PFSK-1 (cell line): ENCODE measurements around the gene MINDY4.

Experiments
- FOXP2 ChIP-seq: optimal IDR thresholded peaks from 2 replicates; pipeline ENCODE3; 2011; ENCODE audit warnings: borderline replicate concordance, control low read depth, inconsistent platforms; ENCODE audit not compliant: insufficient read depth; ENCODE audit errors: extremely low read length, extremely low read depth
- POLR2AphosphoS5 ChIP-seq: IDR thresholded peaks from 2 replicates; pipeline ENCODE4 v1.6.1; 2012; ENCODE audit warnings: low read depth, mild to moderate bottlenecking, control low read depth, low read length, moderate library complexity
- REST ChIP-seq, 2 experiments: IDR thresholded peaks; 2 replicates each; pipeline versions ENCODE4 v1.6.1 to v1.8.0; 2011 to 2012; ENCODE audit warnings: low read depth in 2 of 2, low read length in 2 of 2, control low read depth in 1 of 2, inconsistent platforms in 1 of 2, mild to moderate bottlenecking in 1 of 2, moderate library complexity in 1 of 2; ENCODE audit not compliant: insufficient read depth in 1 of 2
- SIN3A ChIP-seq: IDR thresholded peaks from 2 replicates; pipeline ENCODE4 v1.6.1; 2012; ENCODE audit warnings: mild to moderate bottlenecking, low read length, moderate library complexity, borderline replicate concordance; ENCODE audit not compliant: insufficient read depth
- TAF1 ChIP-seq: IDR thresholded peaks from 2 replicates; pipeline ENCODE4 v1.6.1; 2012; ENCODE audit warnings: low read length, control low read depth, borderline replicate concordance; ENCODE audit not compliant: insufficient read depth

MINDY4 gene

GRCh38 chr7:30914596-30914995 is 143.4 kb downstream of the MINDY4 start:
- no peak for TF ChIP-seq REST (IDR thresholded peaks at IDR 0.05; ENCODE audit: insufficient read depth in 1 of 2, low read depth in 2 of 2, low read length in 2 of 2)
- no peak for TF ChIP-seq FOXP2
- TF ChIP-seq SIN3A = no peak
- TF ChIP-seq POLR2AphosphoS5 = no peak
- TF ChIP-seq TAF1 = no peak

- TF ChIP-seq FOXP2 = no peak
- TF ChIP-seq TAF1 = no peak
- TF ChIP-seq SIN3A = no peak
- TF ChIP-seq REST (IDR thresholded peaks at IDR 0.05; ENCODE audit: insufficient read depth in 1 of 2, low read depth in 2 of 2, low read length in 2 of 2) = no peak
- no peak for TF ChIP-seq POLR2AphosphoS5
Measured at GRCh38 chr7:30915005-30915601, 143.9 kb downstream of the MINDY4 start.

DNA sequence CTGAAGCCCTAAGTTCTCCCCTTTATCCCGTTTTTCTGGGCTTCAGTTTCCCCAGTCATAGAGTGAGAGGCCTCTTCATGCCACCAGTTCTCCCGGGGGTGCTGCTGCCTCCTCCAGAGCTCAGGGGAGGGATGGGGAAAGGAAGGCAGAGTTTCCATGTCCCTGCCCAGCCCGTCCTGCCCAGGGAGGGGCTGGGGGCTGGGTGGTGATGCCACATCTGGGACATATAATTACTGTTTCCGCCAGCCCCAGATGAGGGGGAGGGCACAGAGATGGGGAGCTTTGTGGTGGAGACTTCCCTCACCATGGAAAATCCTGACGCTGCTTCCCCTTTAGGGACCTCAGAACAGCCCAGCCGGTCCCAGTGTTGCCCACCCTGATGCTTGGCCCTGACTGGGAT is 144.5 kb downstream of the MINDY4 start:
- TF ChIP-seq POLR2AphosphoS5 = no peak
- no peak for TF ChIP-seq FOXP2
- TF ChIP-seq REST (IDR thresholded peaks at IDR 0.05; ENCODE audit: insufficient read depth in 1 of 2, low read depth in 2 of 2, low read length in 2 of 2) = no peak
- TF ChIP-seq SIN3A = no peak
- no peak for TF ChIP-seq TAF1

- TF ChIP-seq REST (IDR thresholded peaks at IDR 0.05; ENCODE audit: insufficient read depth in 1 of 2, low read depth in 2 of 2, low read length in 2 of 2) (no peak), TAF1 (no peak), POLR2AphosphoS5 (no peak), FOXP2 (no peak), SIN3A (no peak)
Measured at GRCh38 chr7:30916255-30916654, 145.0 kb downstream of the MINDY4 start.

DNA sequence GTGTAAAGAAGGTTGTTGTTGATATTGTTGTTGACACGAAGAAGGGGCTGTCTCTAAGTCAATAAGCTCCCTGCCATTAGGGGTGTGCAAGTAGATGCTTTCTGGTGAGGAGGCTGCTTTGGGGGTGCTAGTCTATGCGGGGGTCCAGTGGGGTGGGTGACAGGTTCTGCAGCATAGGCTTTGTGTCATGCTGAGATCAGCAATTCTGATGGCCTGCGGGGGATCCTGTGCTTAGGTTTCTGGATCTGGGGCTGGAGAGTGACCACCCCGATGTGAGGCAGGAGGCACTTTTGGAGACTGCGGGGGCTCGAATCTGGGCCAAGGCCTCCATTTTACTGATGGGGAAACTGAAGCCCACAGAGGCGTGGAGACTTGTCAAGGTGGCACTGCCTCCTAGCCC is 145.6 kb downstream of the MINDY4 start:
- TF ChIP-seq REST (IDR thresholded peaks at IDR 0.05; ENCODE audit: insufficient read depth in 1 of 2, low read depth in 2 of 2, low read length in 2 of 2) = no peak
- TF ChIP-seq FOXP2 = no peak
- no peak for TF ChIP-seq TAF1
- TF ChIP-seq POLR2AphosphoS5 = no peak
- TF ChIP-seq SIN3A = no peak
